ENCODE results near the gene B4GALT7. TPM values are rescaled to one million over a fixed set of nuclear protein-coding genes. Genes with fewer than 3 reads are reported as not detected.

Gene B4GALT7
- polyA plus RNA-seq, 4 donors, result 10.5 to 29.0 (median 22.2) TPM

GRCh38 chr5:177588413-177588909, 11.5 kb upstream of the B4GALT7 start:
- H3K9me3 ChIP-seq (ENCODE audit: control insufficient read depth in 2 of 2, insufficient read depth in 1 of 2, low read depth in 1 of 2, low read length in 1 of 2), result no peaks in the 10 kb centered on the region
- no peak overlapping the region for H3K4me3 ChIP-seq (ENCODE audit: low read depth in 1 of 3, low read length in 3 of 3)
- H3K4me1 ChIP-seq (ENCODE audit: control insufficient read depth in 3 of 3, insufficient read depth in 2 of 3, low read depth in 1 of 3, low read length in 2 of 3), result peaks cover 0 to 7% (median 4%) of the 10 kb centered on the region in 3 donors
- H3K27me3 ChIP-seq (ENCODE audit: control insufficient read depth in 3 of 3, insufficient read depth in 3 of 3, low read length in 3 of 3), result peaks cover 0 to 3% (median 0%) of the 10 kb centered on the region in 3 donors
- H3K36me3 ChIP-seq (ENCODE audit: control insufficient read depth in 3 of 3, insufficient read depth in 2 of 3, low read depth in 1 of 3, low read length in 3 of 3), result peaks cover 0 to 5% (median 0%) of the 10 kb centered on the region in 3 donors
- peak in 1 of 2 donors; percentile 45 for DNase-seq
- H3K27ac ChIP-seq (ENCODE audit: low read depth in 1 of 3, low read length in 2 of 3), result no peak overlapping the region
- FAIRE-seq, result no peak
- WGBS, 3 donors, result 12 to 32% (median 23%) methylated on average over 13 of the region's 13 CpGs

DNA sequence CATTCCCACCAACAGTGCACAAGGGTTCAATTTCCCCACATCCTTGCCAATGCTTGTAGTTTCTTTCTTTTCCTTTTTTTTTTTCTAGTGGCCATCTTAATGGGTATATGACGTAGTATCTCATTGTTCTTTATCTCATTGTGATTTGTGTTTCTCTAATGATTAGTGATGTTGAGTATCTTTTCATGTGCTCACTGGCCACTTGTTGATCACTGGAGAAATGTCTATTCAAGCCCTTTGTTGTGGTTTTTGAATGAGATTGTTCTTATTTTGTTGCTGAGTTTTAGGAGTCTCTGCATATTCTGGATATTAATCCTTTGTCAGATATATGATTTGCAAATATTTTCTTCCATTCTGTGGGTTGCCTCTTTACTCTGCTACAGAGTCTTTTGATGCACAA, 9.5 kb upstream of the B4GALT7 start:
- DNase-seq (no peak), FAIRE-seq (no peak)
- no peaks in the 10 kb centered on the region for H3K27me3 ChIP-seq (ENCODE audit: control insufficient read depth in 3 of 3, insufficient read depth in 3 of 3, low read length in 3 of 3)
- H3K9me3 ChIP-seq (ENCODE audit: control insufficient read depth in 2 of 2, insufficient read depth in 1 of 2, low read depth in 1 of 2, low read length in 1 of 2), result no peaks in the 10 kb centered on the region
- 68 to 79% (median 75%) methylated on average over 1 of the region's 1 CpG for WGBS, 3 donors
- no peak overlapping the region for H3K4me3 ChIP-seq (ENCODE audit: low read depth in 1 of 3, low read length in 3 of 3)
- H3K36me3 ChIP-seq (ENCODE audit: control insufficient read depth in 3 of 3, insufficient read depth in 2 of 3, low read depth in 1 of 3, low read length in 3 of 3), result peaks cover 2 to 23% (median 10%) of the 10 kb centered on the region in 3 donors
- peaks cover 0 to 7% (median 4%) of the 10 kb centered on the region in 3 donors for H3K4me1 ChIP-seq (ENCODE audit: control insufficient read depth in 3 of 3, insufficient read depth in 2 of 3, low read depth in 1 of 3, low read length in 2 of 3)
- no peak overlapping the region for H3K27ac ChIP-seq (ENCODE audit: low read depth in 1 of 3, low read length in 2 of 3)

DNA sequence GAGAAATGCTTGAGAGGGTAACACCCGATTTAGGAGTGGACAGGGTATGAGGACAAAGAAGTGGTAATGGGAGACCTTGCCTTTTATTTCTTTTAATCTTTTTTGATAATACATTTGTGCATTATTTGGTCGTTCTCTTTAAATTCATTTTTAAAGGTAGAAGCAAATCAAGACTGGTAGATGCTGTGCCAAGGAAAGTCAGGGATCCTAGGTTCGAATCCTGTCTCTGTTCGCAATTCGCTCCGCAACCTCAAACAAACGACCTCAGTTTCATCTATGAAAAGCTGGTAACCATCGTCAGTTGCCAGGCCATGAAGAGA, 8.3 kb upstream of the B4GALT7 start:
- Histone ChIP-seq H3K36me3 (ENCODE audit: control insufficient read depth in 3 of 3, insufficient read depth in 2 of 3, low read depth in 1 of 3, low read length in 3 of 3) (peaks cover 6 to 35% (median 17%) of the 10 kb centered on the region in 3 donors), H3K4me3 (ENCODE audit: low read depth in 1 of 3, low read length in 3 of 3) (peak overlapping the region in 2 of 3 donors; percentile 89 to 91), H3K9me3 (ENCODE audit: control insufficient read depth in 2 of 2, insufficient read depth in 1 of 2, low read depth in 1 of 2, low read length in 1 of 2) (no peaks in the 10 kb centered on the region), H3K4me1 (ENCODE audit: control insufficient read depth in 3 of 3, insufficient read depth in 2 of 3, low read depth in 1 of 3, low read length in 2 of 3) (peaks cover 0 to 7% (median 4%) of the 10 kb centered on the region in 3 donors), H3K27me3 (ENCODE audit: control insufficient read depth in 3 of 3, insufficient read depth in 3 of 3, low read length in 3 of 3) (no peaks in the 10 kb centered on the region), H3K27ac (ENCODE audit: low read depth in 1 of 3, low read length in 2 of 3) (peak overlapping the region in 1 of 3 donors; percentile 94)
- no peak for FAIRE-seq
- no peak for DNase-seq
- 12 to 20% (median 14%) methylated on average over 8 of the region's 8 CpGs for WGBS, 3 donors

DNA sequence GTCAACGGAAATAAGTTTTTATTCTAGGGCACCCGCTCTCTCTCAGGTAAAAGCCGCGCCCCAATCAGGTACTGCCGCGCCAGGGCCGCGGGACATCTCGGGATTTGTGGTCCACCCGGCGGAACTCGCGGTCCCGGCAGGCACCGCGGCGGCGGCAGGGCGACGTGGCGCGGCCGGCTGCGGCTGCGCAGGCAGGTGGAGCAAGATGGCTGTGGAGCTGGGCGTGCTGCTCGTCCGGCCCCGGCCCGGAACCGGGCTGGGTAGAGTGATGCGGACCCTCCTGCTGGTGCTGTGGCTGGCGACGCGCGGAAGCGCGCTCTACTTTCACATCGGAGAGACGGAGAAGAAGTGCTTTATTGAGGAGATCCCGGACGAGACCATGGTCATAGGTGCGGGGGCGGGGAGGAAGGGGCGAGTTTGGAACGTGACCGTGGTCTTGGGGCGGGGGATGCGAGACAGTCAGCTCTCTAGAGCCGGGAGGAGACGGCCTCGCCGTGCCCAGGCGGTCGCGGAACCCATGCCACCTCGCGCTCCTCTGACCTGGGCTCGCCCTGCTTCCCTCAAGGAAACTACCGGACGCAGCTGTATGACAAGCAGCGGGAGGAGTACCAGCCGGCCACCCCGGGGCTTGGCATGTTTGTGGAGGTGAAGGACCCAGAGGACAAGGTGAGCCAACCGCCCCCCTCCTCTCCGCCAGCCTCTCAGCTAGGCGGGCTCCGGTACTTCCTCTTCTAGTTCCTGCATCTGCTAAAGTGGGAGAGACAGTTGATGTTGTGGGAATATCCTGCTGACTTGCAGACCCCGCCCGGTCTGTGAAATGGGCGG, 7.7 kb upstream of the B4GALT7 start, which contains the start of gene TMED9:
TMED9 (plus strand) TSS at position 194 of the 825 bp plus-strand sequence; CDS start at position 206, 12 bp downstream.
- DNase-seq, result peak; percentile 90 to 95
- H3K36me3 ChIP-seq (ENCODE audit: control insufficient read depth in 3 of 3, insufficient read depth in 2 of 3, low read depth in 1 of 3, low read length in 3 of 3), result peaks cover 6 to 38% (median 17%) of the 10 kb centered on the region in 3 donors
- H3K27ac ChIP-seq (ENCODE audit: low read depth in 1 of 3, low read length in 2 of 3), result peak within 1 kb of the TSS; percentile 47 to 94 (median 76)
- WGBS, 3 donors, result 0 to 1% (median 0%) methylated on average over 66 to 71 of the region's 71 CpGs
- FAIRE-seq, result no peak
- H3K4me1 ChIP-seq (ENCODE audit: control insufficient read depth in 3 of 3, insufficient read depth in 2 of 3, low read depth in 1 of 3, low read length in 2 of 3), result peaks cover 0 to 7% (median 4%) of the 10 kb centered on the region in 3 donors
- peak within 1 kb of the TSS; percentile 89 to 95 (median 91) for H3K4me3 ChIP-seq (ENCODE audit: low read depth in 1 of 3, low read length in 3 of 3)
- H3K9me3 ChIP-seq (ENCODE audit: control insufficient read depth in 2 of 2, insufficient read depth in 1 of 2, low read depth in 1 of 2, low read length in 1 of 2), result no peaks in the 10 kb centered on the region
- no peaks in the 10 kb centered on the region for H3K27me3 ChIP-seq (ENCODE audit: control insufficient read depth in 3 of 3, insufficient read depth in 3 of 3, low read length in 3 of 3)

GRCh38 chr5:177592905-177593304, 7.0 kb upstream of the B4GALT7 start:
- Histone ChIP-seq H3K36me3 (ENCODE audit: control insufficient read depth in 3 of 3, insufficient read depth in 2 of 3, low read depth in 1 of 3, low read length in 3 of 3) (peaks cover 6 to 38% (median 17%) of the 10 kb centered on the region in 3 donors), H3K27me3 (ENCODE audit: control insufficient read depth in 3 of 3, insufficient read depth in 3 of 3, low read length in 3 of 3) (no peaks in the 10 kb centered on the region), H3K4me3 (ENCODE audit: low read depth in 1 of 3, low read length in 3 of 3) (peak overlapping the region; percentile 89 to 95 (median 91)), H3K4me1 (ENCODE audit: control insufficient read depth in 3 of 3, insufficient read depth in 2 of 3, low read depth in 1 of 3, low read length in 2 of 3) (peaks cover 0 to 7% (median 4%) of the 10 kb centered on the region in 3 donors), H3K27ac (ENCODE audit: low read depth in 1 of 3, low read length in 2 of 3) (no peak overlapping the region), H3K9me3 (ENCODE audit: control insufficient read depth in 2 of 2, insufficient read depth in 1 of 2, low read depth in 1 of 2, low read length in 1 of 2) (no peaks in the 10 kb centered on the region)
- WGBS, 3 donors, result 63 to 79% (median 69%) methylated on average over 13 of the region's 13 CpGs
- FAIRE-seq (no peak), DNase-seq (no peak)

- no peaks in the 10 kb centered on the region for H3K9me3 ChIP-seq (ENCODE audit: control insufficient read depth in 2 of 2, insufficient read depth in 1 of 2, low read depth in 1 of 2, low read length in 1 of 2)
- H3K27ac ChIP-seq (ENCODE audit: low read depth in 1 of 3, low read length in 2 of 3), result no peak overlapping the region
- DNase-seq (no peak), FAIRE-seq (no peak)
- H3K36me3 ChIP-seq (ENCODE audit: control insufficient read depth in 3 of 3, insufficient read depth in 2 of 3, low read depth in 1 of 3, low read length in 3 of 3), result peaks cover 6 to 38% (median 17%) of the 10 kb centered on the region in 3 donors
- H3K27me3 ChIP-seq (ENCODE audit: control insufficient read depth in 3 of 3, insufficient read depth in 3 of 3, low read length in 3 of 3), result no peaks in the 10 kb centered on the region
- H3K4me3 ChIP-seq (ENCODE audit: low read depth in 1 of 3, low read length in 3 of 3), result peak overlapping the region in 2 of 3 donors; percentile 89 to 91
- H3K4me1 ChIP-seq (ENCODE audit: control insufficient read depth in 3 of 3, insufficient read depth in 2 of 3, low read depth in 1 of 3, low read length in 2 of 3), result peaks cover 0 to 7% (median 4%) of the 10 kb centered on the region in 3 donors
- WGBS, 3 donors, result 64 to 74% (median 71%) methylated on average over 3 of the region's 3 CpGs
Measured at GRCh38 chr5:177593511-177593910, 6.4 kb upstream of the B4GALT7 start.

DNA sequence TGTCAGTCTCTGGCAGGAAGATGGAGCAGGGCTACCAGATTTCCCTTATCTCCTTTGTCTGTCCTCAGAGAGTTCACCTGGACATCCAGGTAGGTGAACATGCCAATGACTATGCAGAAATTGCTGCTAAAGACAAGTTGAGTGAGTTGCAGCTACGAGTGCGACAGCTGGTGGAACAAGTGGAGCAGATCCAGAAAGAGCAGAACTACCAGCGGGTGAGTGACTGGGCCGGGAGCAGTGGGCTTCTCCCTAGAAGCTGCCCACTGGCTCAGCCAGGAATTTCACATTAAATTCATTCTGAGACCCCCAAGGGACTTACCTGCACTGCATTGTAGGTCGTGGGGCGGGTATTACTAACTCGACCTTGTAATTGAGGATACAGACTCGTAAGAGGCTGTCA, 5.9 kb upstream of the B4GALT7 start:
- Histone ChIP-seq H3K9me3 (ENCODE audit: control insufficient read depth in 2 of 2, insufficient read depth in 1 of 2, low read depth in 1 of 2, low read length in 1 of 2) (no peaks in the 10 kb centered on the region), H3K4me3 (ENCODE audit: low read depth in 1 of 3, low read length in 3 of 3) (no peak overlapping the region), H3K4me1 (ENCODE audit: control insufficient read depth in 3 of 3, insufficient read depth in 2 of 3, low read depth in 1 of 3, low read length in 2 of 3) (peaks cover 0 to 7% (median 4%) of the 10 kb centered on the region in 3 donors), H3K27me3 (ENCODE audit: control insufficient read depth in 3 of 3, insufficient read depth in 3 of 3, low read length in 3 of 3) (no peaks in the 10 kb centered on the region), H3K27ac (ENCODE audit: low read depth in 1 of 3, low read length in 2 of 3) (no peak overlapping the region), H3K36me3 (ENCODE audit: control insufficient read depth in 3 of 3, insufficient read depth in 2 of 3, low read depth in 1 of 3, low read length in 3 of 3) (peaks cover 6 to 38% (median 17%) of the 10 kb centered on the region in 3 donors)
- 91 to 94% (median 92%) methylated on average over 8 of the region's 8 CpGs for WGBS, 3 donors
- FAIRE-seq, result no peak
- DNase-seq, result no peak

GRCh38 chr5:177595026-177595585, 4.8 kb upstream of the B4GALT7 start:
- no peak overlapping the region for H3K27ac ChIP-seq (ENCODE audit: low read depth in 1 of 3, low read length in 2 of 3)
- 93 to 98% (median 96%) methylated on average over 8 of the region's 8 CpGs for WGBS, 3 donors
- H3K36me3 ChIP-seq (ENCODE audit: control insufficient read depth in 3 of 3, insufficient read depth in 2 of 3, low read depth in 1 of 3, low read length in 3 of 3), result peaks cover 6 to 38% (median 17%) of the 10 kb centered on the region in 3 donors
- DNase-seq, result no peak
- H3K4me3 ChIP-seq (ENCODE audit: low read depth in 1 of 3, low read length in 3 of 3), result no peak overlapping the region
- FAIRE-seq, result no peak
- H3K4me1 ChIP-seq (ENCODE audit: control insufficient read depth in 3 of 3, insufficient read depth in 2 of 3, low read depth in 1 of 3, low read length in 2 of 3), result peaks cover 0 to 7% (median 4%) of the 10 kb centered on the region in 3 donors
- H3K27me3 ChIP-seq (ENCODE audit: control insufficient read depth in 3 of 3, insufficient read depth in 3 of 3, low read length in 3 of 3), result no peaks in the 10 kb centered on the region
- no peaks in the 10 kb centered on the region for H3K9me3 ChIP-seq (ENCODE audit: control insufficient read depth in 2 of 2, insufficient read depth in 1 of 2, low read depth in 1 of 2, low read length in 1 of 2)

Data from small intestine (tissue), 7 donors.